Panc1 (cell line): ENCODE measurements around the gene RRM2. TPM values are rescaled to one million over a fixed set of nuclear protein-coding genes. Genes with fewer than 3 reads are reported as not detected.

Source experiments
- ATAC-seq: fragments of 200-7000 bp; cut with Tn5 transposase; 2 replicates; pipeline ENCODE4 v1.9.1; 2020; ENCODE audit warnings: mild to moderate bottlenecking, moderate library complexity
- BruUV-seq: library from RNA; stranded (reverse); fragments of 400-500 nt; replicated peaks from 2 replicates; lab custom pipeline; 2021; lab: Mats Ljungman, UMichigan
- CTCF ChIA-PET: fragments of 300-600 bp; sonication (Branson Sonifier 250); formaldehyde crosslinking; loops from one replicate; lab custom pipeline; 2022; ENCODE audit warnings: antibody characterized with exemption; lab: Charles Lee
- POLR2A ChIA-PET: fragments of 300-600 bp; sonication (Branson Sonifier 250); formaldehyde crosslinking; loops from one replicate; lab custom pipeline; 2022; ENCODE audit warnings: antibody characterized with exemption; lab: Charles Lee
- DNase-seq: peaks from one replicate; pipeline ENCODE4 v3.0.0-alpha.2; 2010; ENCODE audit warnings: low read depth, low spot score
- H3K27ac ChIP-seq: 2 replicates; pipeline ENCODE4 v1.5.1; 2011; ENCODE audit warnings: mild to moderate bottlenecking, low read length, inconsistent platforms
- H3K27me3 ChIP-seq: fragments of 200-500 bp; sonication (Bioruptor generic); 2 replicates; pipeline ENCODE4 v1.6.0; 2014; ENCODE audit warnings: low read length, inconsistent platforms; ENCODE audit not compliant: control insufficient read depth, insufficient read depth
- H3K36me3 ChIP-seq: fragments of 200-500 bp; sonication (Bioruptor generic); 2 replicates; pipeline ENCODE4 v1.5.1; 2014; ENCODE audit warnings: inconsistent platforms, mild to moderate bottlenecking, low read length, moderate library complexity; ENCODE audit not compliant: control insufficient read depth, insufficient read depth
- H3K4me1 ChIP-seq: 2 replicates; pipeline ENCODE4 v1.5.1; 2011; ENCODE audit warnings: inconsistent platforms, mild to moderate bottlenecking, low read length, moderate library complexity; ENCODE audit not compliant: control insufficient read depth, insufficient read depth
- H3K4me3 ChIP-seq, 2 experiments: 2 replicates each; pipeline ENCODE4 v1.5.1; 2011 to 2012; ENCODE audit warnings: low read depth in 2 of 2, low read length in 2 of 2, mild to moderate bottlenecking in 2 of 2, inconsistent platforms in 1 of 2, moderate library complexity in 1 of 2
- H3K9me3 ChIP-seq: fragments of 200-500 bp; sonication (Bioruptor generic); 2 replicates; pipeline ENCODE4 v1.5.1; 2014; ENCODE audit warnings: low read depth, mild to moderate bottlenecking, inconsistent platforms, low read length, moderate library complexity; ENCODE audit not compliant: control insufficient read depth, insufficient read depth
- CTCF ChIP-seq: fragments of 450-650 bp; IDR thresholded peaks from 2 replicates; pipeline ENCODE4 v1.5.1; 2017; ENCODE audit warnings: mild to moderate bottlenecking
- POLR2AphosphoS5 ChIP-seq: IDR thresholded peaks from 2 replicates; pipeline ENCODE4 v1.6.1; 2012; ENCODE audit warnings: mild to moderate bottlenecking, low read depth, low read length, moderate library complexity
- REST ChIP-seq, 2 experiments: IDR thresholded peaks; 2 replicates each; pipeline ENCODE4 v1.6.1; 2011 to 2012; ENCODE audit warnings: low read depth in 2 of 2, control low read depth in 1 of 2, low read length in 1 of 2, mild to moderate bottlenecking in 1 of 2, moderate library complexity in 1 of 2; ENCODE audit not compliant: insufficient read depth in 1 of 2
- SIN3A ChIP-seq: IDR thresholded peaks from 2 replicates; pipeline ENCODE4 v1.6.1; 2012; ENCODE audit warnings: low read depth, mild to moderate bottlenecking, low read length, moderate library complexity, borderline replicate concordance; ENCODE audit not compliant: insufficient read depth
- TCF7L2 ChIP-seq: IDR thresholded peaks from 2 replicates; pipeline ENCODE4 v1.6.1; 2011; ENCODE audit warnings: mild to moderate bottlenecking, low read depth, low read length, inconsistent platforms
- in situ Hi-C: cut with HindIII; loops from 2 replicates; pipeline ENCODE4 v1.10.0; 2016; ENCODE audit warnings: low sequenced_read_pairs, low pct_unique_long_range_greater_than_20kb
- intact Hi-C: fragments of 100-400 bp; cut with micrococcal nuclease; formaldehyde crosslinking; loops from one replicate; pipeline ENCODE4 v1.10.0; 2022; ENCODE audit not compliant: unreplicated experiment
- total RNA-seq: library from RNA; stranded (reverse); gene quantifications from one replicate; pipeline ENCODE4 v1.2.1, GENCODE V29; 2021; ENCODE audit not compliant: unreplicated experiment

RRM2 gene
- total RNA-seq, 1 experiment from 2014 or later = 294 TPM

GRCh38 chr2:10165861-10166675 lies 43.5 kb downstream of the RRM2 start:
- no peak for DNase-seq
- in situ Hi-C loops = no loop called here
- TF ChIP-seq REST (IDR thresholded peaks at IDR 0.05; ENCODE audit: insufficient read depth in 1 of 2, low read depth in 2 of 2, low read length in 1 of 2) (no peak), POLR2AphosphoS5 (no peak), SIN3A (no peak), TCF7L2 (no peak), CTCF (no peak)
- H3K9me3 ChIP-seq = no peaks in the 10 kb centered on the region
- ATAC-seq = no peak
- intact Hi-C loops = no loop called here
- ChIA-PET POLR2A (no interaction called here), CTCF (no interaction called here)
- no peak overlapping the region for H3K27ac ChIP-seq
- peaks cover 10% of the 10 kb centered on the region for H3K4me1 ChIP-seq
- no peak overlapping the region for H3K4me3 ChIP-seq
- BruUV-seq = no TSS peak
- no peaks in the 10 kb centered on the region for H3K36me3 ChIP-seq
- no peaks in the 10 kb centered on the region for H3K27me3 ChIP-seq

GRCh38 chr2:10166676-10167292 lies 44.2 kb downstream of the RRM2 start:
- no peak overlapping the region for H3K27ac ChIP-seq
- intact Hi-C loops (no loop called here), in situ Hi-C loops (no loop called here)
- no peaks in the 10 kb centered on the region for H3K9me3 ChIP-seq
- no peaks in the 10 kb centered on the region for H3K36me3 ChIP-seq
- BruUV-seq = no TSS peak
- TF ChIP-seq POLR2AphosphoS5 (no peak), REST (IDR thresholded peaks at IDR 0.05; ENCODE audit: insufficient read depth in 1 of 2, low read depth in 2 of 2, low read length in 1 of 2) (no peak), SIN3A (no peak), TCF7L2 (no peak), CTCF (no peak)
- DNase-seq (no peak), ATAC-seq (no peak)
- CTCF ChIA-PET = no interaction called here
- H3K27me3 ChIP-seq = no peaks in the 10 kb centered on the region
- peaks cover 10% of the 10 kb centered on the region for H3K4me1 ChIP-seq
- H3K4me3 ChIP-seq = no peak overlapping the region
- POLR2A ChIA-PET = no interaction called here
